ENCODE data around the gene BICRAL.

The BICRAL gene

DNA sequence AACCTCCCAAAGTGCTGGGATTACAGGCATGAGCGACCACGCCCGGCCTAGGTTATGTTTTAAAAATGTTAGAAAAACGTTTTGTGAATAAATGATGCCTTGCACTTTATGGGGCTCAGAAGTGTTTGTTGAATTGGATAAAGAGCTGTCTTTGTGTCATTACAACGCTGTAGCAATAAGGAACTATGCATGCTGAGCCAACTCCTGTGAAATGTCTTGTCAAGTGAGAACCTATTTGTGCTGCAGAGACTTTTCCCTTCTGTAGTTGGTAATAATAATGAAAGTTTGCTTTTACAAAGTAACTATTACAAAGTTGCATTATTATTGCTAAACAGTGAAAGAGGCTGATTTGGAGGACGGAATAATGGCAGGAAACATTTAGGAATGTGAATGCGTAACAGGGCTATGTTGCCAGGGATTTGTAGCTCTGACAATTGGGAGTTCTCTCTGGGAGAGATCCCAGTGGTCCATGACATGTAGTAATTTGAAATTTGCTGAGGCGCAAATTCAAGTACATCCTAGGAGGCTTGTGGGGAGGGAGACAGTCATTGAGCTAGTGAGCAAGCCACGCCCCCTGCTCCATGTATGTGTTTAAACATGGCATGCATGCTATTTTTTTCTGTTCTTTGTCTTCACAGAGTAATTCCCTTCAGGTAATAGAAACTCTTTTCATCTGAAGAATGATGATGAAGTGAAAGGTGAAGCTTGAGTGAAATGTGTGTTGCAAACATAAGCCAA is 16.8 kb upstream of the BICRAL start:
- DNase-seq (ENCODE audit: low read depth) = no peak

- no peak for DNase-seq (ENCODE audit: low read depth)
These were observed 15.6 kb upstream of the BICRAL start for GRCh38 chr6:42766163-42766670.

DNA sequence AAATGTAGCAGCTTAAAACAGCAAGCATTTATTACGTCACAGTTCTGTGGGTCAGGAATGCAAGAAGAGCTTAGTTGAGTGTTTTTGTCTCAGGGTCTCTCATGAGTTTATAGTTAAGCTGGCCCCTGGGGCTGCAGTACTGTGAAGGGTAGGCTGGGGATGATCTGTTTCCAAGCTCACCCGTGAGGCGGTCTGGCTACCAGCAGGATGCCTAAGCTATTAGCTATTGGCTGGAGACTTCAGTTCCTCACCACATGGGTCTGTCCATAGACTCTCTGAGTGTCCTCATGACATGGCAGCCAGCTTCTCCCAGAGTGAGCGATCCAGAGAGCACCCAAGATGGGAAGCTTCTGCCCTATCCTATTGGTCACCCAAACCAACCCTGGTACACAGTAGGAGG is 12.8 kb upstream of the BICRAL start:
- no peak for DNase-seq (ENCODE audit: low read depth)

DNA sequence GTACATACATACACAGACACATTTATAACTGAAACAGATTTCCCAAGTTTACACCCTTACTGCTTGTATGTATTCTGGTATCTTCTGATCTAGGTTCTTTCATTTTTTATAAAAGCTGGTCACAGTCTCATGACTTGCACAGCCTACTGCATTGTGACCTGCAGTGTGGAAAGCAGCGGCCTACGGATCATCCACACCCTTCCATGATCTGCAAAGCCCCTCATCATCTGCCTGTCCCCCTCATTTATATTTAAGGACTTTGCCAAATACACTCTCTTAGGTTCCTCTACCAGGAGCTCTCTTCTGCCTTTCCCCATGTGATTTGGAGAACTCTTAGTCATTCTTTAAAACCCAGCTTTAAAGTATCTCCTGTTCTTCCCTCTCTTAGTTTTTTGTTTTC is 12.0 kb upstream of the BICRAL start:
- no peak for DNase-seq (ENCODE audit: low read depth)

- DNase-seq (ENCODE audit: low read depth) = no peak
These were observed 10.1 kb upstream of the BICRAL start for GRCh38 chr6:42771741-42772100.

GRCh38 chr6:42774201-42774600 is 7.7 kb upstream of the BICRAL start:
- DNase-seq (ENCODE audit: low read depth) = no peak

DNA sequence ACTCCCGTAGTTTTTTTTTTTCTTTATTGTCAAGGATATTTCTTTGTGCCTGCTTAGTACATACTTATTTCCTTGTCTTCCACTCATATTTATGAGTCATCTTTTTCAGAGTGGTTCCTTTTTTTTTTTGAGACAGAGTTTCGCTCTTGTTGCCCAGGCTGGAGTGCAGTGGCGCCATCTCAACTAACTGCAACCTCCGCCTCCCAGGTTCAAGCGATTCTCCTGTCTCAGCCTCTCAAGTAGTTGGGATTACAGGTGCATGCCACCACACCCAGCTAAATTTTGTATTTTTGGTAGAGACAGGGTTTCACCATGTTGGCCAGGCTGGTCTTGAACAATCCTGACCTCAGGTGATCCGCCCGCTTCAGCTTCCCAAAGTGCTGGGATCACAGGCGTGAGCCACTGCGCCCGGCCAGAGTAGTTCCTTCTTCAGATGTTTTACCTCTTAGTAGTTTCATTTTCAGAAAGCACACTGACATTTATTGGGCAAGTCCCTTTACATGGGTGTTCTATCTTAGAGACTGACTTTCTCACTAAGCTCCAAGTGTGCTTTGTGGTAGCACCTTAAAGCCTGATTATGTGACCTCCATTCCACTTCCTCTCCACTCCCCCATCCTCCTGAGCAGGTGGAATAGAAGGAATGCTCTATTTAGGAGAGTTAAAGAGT is 6.9 kb upstream of the BICRAL start:
- peak; percentile 19 for DNase-seq (ENCODE audit: low read depth)

- no peak for DNase-seq (ENCODE audit: low read depth)
These were observed 4.6 kb upstream of the BICRAL start for GRCh38 chr6:42777126-42777822.

- no peak for DNase-seq (ENCODE audit: low read depth)
These were observed 3.7 kb upstream of the BICRAL start for GRCh38 chr6:42778122-42778521.

- no peak for DNase-seq (ENCODE audit: low read depth)
These were observed 2.3 kb upstream of the BICRAL start for GRCh38 chr6:42779521-42779920.

- no peak for DNase-seq (ENCODE audit: low read depth)
These were observed 381 bp upstream of the BICRAL start for GRCh38 chr6:42781546-42781795.

- peak; percentile 62 for DNase-seq (ENCODE audit: low read depth)
These were observed 881 bp downstream of the BICRAL start for GRCh38 chr6:42782689-42783176.

- peak; percentile 68 for DNase-seq (ENCODE audit: low read depth)
These were observed 1.5 kb downstream of the BICRAL start for GRCh38 chr6:42783177-42783875.

GRCh38 chr6:42783876-42784642 is 2.2 kb downstream of the BICRAL start:
- no peak for DNase-seq (ENCODE audit: low read depth)

- DNase-seq (ENCODE audit: low read depth) = no peak
These were observed 3.1 kb downstream of the BICRAL start for GRCh38 chr6:42784717-42785498.

GRCh38 chr6:42786525-42786985 is 4.7 kb downstream of the BICRAL start:
- DNase-seq (ENCODE audit: low read depth) = no peak

GRCh38 chr6:42787063-42787472 is 5.2 kb downstream of the BICRAL start:
- no peak for DNase-seq (ENCODE audit: low read depth)

GRCh38 chr6:42788671-42789070 is 6.8 kb downstream of the BICRAL start:
- DNase-seq (ENCODE audit: low read depth) = no peak

- no peak for DNase-seq (ENCODE audit: low read depth)
These were observed 8.8 kb downstream of the BICRAL start for GRCh38 chr6:42790549-42791181.

DNA sequence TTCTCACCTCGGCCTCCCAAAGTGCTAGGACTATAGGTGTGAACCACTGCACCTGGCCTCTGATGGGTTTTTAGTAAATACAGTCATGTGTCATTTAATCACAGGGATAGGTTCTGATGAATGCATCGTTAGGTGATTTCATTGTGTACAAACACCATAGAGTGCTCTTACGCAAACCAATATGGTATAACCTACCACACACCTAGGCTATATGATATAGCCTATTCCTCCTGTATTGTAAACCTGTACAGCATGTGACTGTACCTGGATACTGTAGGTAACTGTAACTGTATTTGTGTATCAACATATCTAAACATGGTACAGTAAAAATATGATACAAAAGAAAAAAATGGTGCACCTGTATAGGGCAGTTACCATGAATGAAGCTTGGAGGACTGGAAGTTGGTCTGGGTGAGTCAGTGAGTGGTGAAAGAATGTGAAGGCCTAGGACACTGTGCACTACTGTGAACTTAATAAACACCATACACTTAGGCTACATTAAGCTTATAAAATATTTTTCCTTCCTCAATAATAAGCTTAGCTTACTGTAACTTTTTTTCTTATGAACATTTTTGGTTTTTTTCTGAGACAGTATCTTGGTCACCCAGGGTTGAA is 10.0 kb downstream of the BICRAL start:
- DNase-seq (ENCODE audit: low read depth) = no peak
